Activated B cell treated with CpG ODN at 0.5 μM for 24 hours (primary cell): ENCODE data around the gene SFRP2. TPM values are rescaled to one million over a fixed set of nuclear protein-coding genes. Genes with fewer than 3 reads are reported as not detected.

Experiments used
- ATAC-seq: fragments of 200-7000 bp; cut with Tn5 transposase; one replicate; pipeline ENCODE4 v1.10.0; 2021; ENCODE audit warnings: low read depth, mild to moderate bottlenecking, moderate library complexity
- CTCF ChIA-PET: fragments of 350-600 bp; sonication (Branson Sonifier 250); formaldehyde crosslinking; loops from one replicate; lab custom pipeline; 2021; ENCODE audit warnings: antibody characterized with exemption; lab: Charles Lee
- POLR2A ChIA-PET: fragments of 350-600 bp; sonication (Branson Sonifier 250); formaldehyde crosslinking; loops from one replicate; lab custom pipeline; 2021; ENCODE audit warnings: antibody characterized with exemption; lab: Charles Lee
- DNase-seq: peaks from one replicate; pipeline ENCODE4 v3.0.0; 2022
- H3K27ac Mint-ChIP-seq: one replicate; pipeline ENCODE4 v1.8.0; 2020; ENCODE audit warnings: mixed read lengths
- H3K27me3 Mint-ChIP-seq: one replicate; pipeline ENCODE4 v1.8.0; 2021; ENCODE audit warnings: mixed read lengths
- H3K36me3 Mint-ChIP-seq: one replicate; pipeline ENCODE4 v1.8.0; 2021; ENCODE audit warnings: low read depth, mixed read lengths
- H3K4me1 Mint-ChIP-seq: one replicate; pipeline ENCODE4 v1.8.0; 2021; ENCODE audit warnings: mixed read lengths
- H3K4me3 Mint-ChIP-seq: one replicate; pipeline ENCODE4 v1.8.0; 2020; ENCODE audit warnings: mild to moderate bottlenecking, mixed read lengths
- H3K9me3 Mint-ChIP-seq: one replicate; pipeline ENCODE4 v1.8.0; 2020; ENCODE audit warnings: mixed read lengths
- CTCF ChIP-seq: fragments of 200-600 bp; IDR thresholded peaks from one replicate; pipeline ENCODE4 v1.8.0; 2022; ENCODE audit warnings: antibody characterized with exemption, mild to moderate bottlenecking
- intact Hi-C: fragments of 100-400 bp; cut with micrococcal nuclease; formaldehyde crosslinking; loops from one replicate; pipeline ENCODE4 v1.15.1; 2024
- total RNA-seq: library from RNA; stranded (reverse); gene quantifications from 2 replicates; pipeline ENCODE4 v1.2.3, GENCODE V29; 2022

Gene SFRP2
- total RNA-seq, 1 donor from 2014 or later, result not detected

- POLR2A ChIA-PET, result no interaction called here
- DNase-seq (no peak), ATAC-seq (no peak)
- H3K4me1 Mint-ChIP-seq, result no peaks in the 10 kb centered on the region
- intact Hi-C loops, result no loop called here
- CTCF ChIA-PET, result no interaction called here
- no peak overlapping the region for H3K4me3 Mint-ChIP-seq
- H3K27me3 Mint-ChIP-seq, result peaks cover 42% of the 10 kb centered on the region
- H3K27ac Mint-ChIP-seq, result no peak overlapping the region
- TF ChIP-seq CTCF, result no peak
- peaks cover 5% of the 10 kb centered on the region for H3K9me3 Mint-ChIP-seq
- no peaks in the 10 kb centered on the region for H3K36me3 Mint-ChIP-seq
Measured at GRCh38 chr4:153777421-153777820, 11.5 kb downstream of the SFRP2 start.

- H3K27me3 Mint-ChIP-seq, result peaks cover 38% of the 10 kb centered on the region
Measured at GRCh38 chr4:153776601-153777000, 12.3 kb downstream of the SFRP2 start.

GRCh38 chr4:153773236-153773690, 15.6 kb downstream of the SFRP2 start:
- ChIA-PET POLR2A (no interaction called here), CTCF (no interaction called here)
- Mint-ChIP-seq H3K4me1 (no peaks in the 10 kb centered on the region), H3K4me3 (no peak overlapping the region), H3K27ac (no peak overlapping the region), H3K27me3 (peaks cover 30% of the 10 kb centered on the region), H3K36me3 (no peaks in the 10 kb centered on the region), H3K9me3 (peaks cover 7% of the 10 kb centered on the region)
- no peak for DNase-seq
- no peak for ATAC-seq
- TF ChIP-seq CTCF, result no peak
- intact Hi-C loops, result no loop called here

More at GRCh38 chr4:153776601-153777000, 12.3 kb downstream of the SFRP2 start:
- H3K9me3 Mint-ChIP-seq, result peaks cover 5% of the 10 kb centered on the region
- TF ChIP-seq CTCF, result no peak
- no peak overlapping the region for H3K4me3 Mint-ChIP-seq
- no peak for DNase-seq
- no peaks in the 10 kb centered on the region for H3K36me3 Mint-ChIP-seq
- no peak overlapping the region for H3K27ac Mint-ChIP-seq
- no peaks in the 10 kb centered on the region for H3K4me1 Mint-ChIP-seq
- ChIA-PET CTCF (no interaction called here), POLR2A (no interaction called here)
- ATAC-seq, result no peak
- intact Hi-C loops, result no loop called here

GRCh38 chr4:153771046-153771445, 17.8 kb downstream of the SFRP2 start:
- Mint-ChIP-seq H3K36me3 (no peaks in the 10 kb centered on the region), H3K27me3 (peaks cover 27% of the 10 kb centered on the region), H3K4me3 (no peak overlapping the region), H3K9me3 (peaks cover 5% of the 10 kb centered on the region), H3K4me1 (no peaks in the 10 kb centered on the region), H3K27ac (no peak overlapping the region)
- ATAC-seq, result no peak
- intact Hi-C loops, result no loop called here
- no peak for DNase-seq
- CTCF ChIA-PET, result no interaction called here
- POLR2A ChIA-PET, result no interaction called here
- no peak for TF ChIP-seq CTCF

GRCh38 chr4:153766758-153767157, 22.1 kb downstream of the SFRP2 start:
- ChIA-PET POLR2A (no interaction called here), CTCF (no interaction called here)
- H3K9me3 Mint-ChIP-seq, result peaks cover 7% of the 10 kb centered on the region
- H3K36me3 Mint-ChIP-seq, result no peaks in the 10 kb centered on the region
- no peak for DNase-seq
- no peak overlapping the region for H3K4me3 Mint-ChIP-seq
- ATAC-seq, result no peak
- no peak overlapping the region for H3K27ac Mint-ChIP-seq
- H3K4me1 Mint-ChIP-seq, result no peaks in the 10 kb centered on the region
- H3K27me3 Mint-ChIP-seq, result peaks cover 31% of the 10 kb centered on the region
- intact Hi-C loops, result no loop called here
- TF ChIP-seq CTCF, result no peak
